A172 (cell line): ENCODE results near the gene TRIM31. TPM values are rescaled to one million over a fixed set of nuclear protein-coding genes. Genes with fewer than 3 reads are reported as not detected.

Source experiments
- total RNA-seq: library from RNA; depleted of rRNA; stranded (reverse); fragments of >200 nt; shearing (Covaris generic); gene quantifications from 2 replicates; pipeline ENCODE4 v1.2.3, GENCODE V29; 2014; rRNA removed

The TRIM31 gene
- total RNA-seq, 1 experiment from 2014 or later, result not detected

Other genes with a start within 250 kb of the TRIM31 start
- 244 and 284 TPM in 2 replicates for gene HLA-A, start 170.6 kb downstream of the TRIM31 start, total RNA-seq
- gene POLR1H, start 51.8 kb downstream of the TRIM31 start, total RNA-seq, result 16.7 and 19.4 TPM in 2 replicates
- 33.8 and 38.3 TPM in 2 replicates for gene PPP1R11, start 45.9 kb downstream of the TRIM31 start, total RNA-seq
- gene RNF39, start 37.3 kb downstream of the TRIM31 start, total RNA-seq, result not detected in 2 replicates
- gene TRIM40, start 23.1 kb upstream of the TRIM31 start, total RNA-seq, result not detected in 2 replicates
- not detected in 2 replicates for gene TRIM10, start 48.1 kb upstream of the TRIM31 start, total RNA-seq
- not detected in 2 replicates for gene TRIM15, start 50.5 kb upstream of the TRIM31 start, total RNA-seq
- gene TRIM26, start 100.3 kb upstream of the TRIM31 start, total RNA-seq, result 27.8 and 37.0 TPM in 2 replicates
- 7.9 and 24.0 TPM in 2 replicates for gene TRIM39, start 213.8 kb upstream of the TRIM31 start, total RNA-seq
- gene RPP21, start 232.1 kb upstream of the TRIM31 start, total RNA-seq, result 48.7 and 124 TPM in 2 replicates